NCI-H446 (cell line): ENCODE data around the gene BNIP1.
"Not testable (repeated sequence)": the region's sequence is repeated elsewhere in the genome, so short reads cannot be mapped to it uniquely, and the experiment has no call there.

ENCODE experiments used
- DNase-seq, 2 experiments: peaks; one replicate each; lab custom pipeline; 2025; lab: John Stamatoyannopoulos, UW

BNIP1 gene, protein sequence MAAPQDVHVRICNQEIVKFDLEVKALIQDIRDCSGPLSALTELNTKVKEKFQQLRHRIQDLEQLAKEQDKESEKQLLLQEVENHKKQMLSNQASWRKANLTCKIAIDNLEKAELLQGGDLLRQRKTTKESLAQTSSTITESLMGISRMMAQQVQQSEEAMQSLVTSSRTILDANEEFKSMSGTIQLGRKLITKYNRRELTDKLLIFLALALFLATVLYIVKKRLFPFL

DNA sequence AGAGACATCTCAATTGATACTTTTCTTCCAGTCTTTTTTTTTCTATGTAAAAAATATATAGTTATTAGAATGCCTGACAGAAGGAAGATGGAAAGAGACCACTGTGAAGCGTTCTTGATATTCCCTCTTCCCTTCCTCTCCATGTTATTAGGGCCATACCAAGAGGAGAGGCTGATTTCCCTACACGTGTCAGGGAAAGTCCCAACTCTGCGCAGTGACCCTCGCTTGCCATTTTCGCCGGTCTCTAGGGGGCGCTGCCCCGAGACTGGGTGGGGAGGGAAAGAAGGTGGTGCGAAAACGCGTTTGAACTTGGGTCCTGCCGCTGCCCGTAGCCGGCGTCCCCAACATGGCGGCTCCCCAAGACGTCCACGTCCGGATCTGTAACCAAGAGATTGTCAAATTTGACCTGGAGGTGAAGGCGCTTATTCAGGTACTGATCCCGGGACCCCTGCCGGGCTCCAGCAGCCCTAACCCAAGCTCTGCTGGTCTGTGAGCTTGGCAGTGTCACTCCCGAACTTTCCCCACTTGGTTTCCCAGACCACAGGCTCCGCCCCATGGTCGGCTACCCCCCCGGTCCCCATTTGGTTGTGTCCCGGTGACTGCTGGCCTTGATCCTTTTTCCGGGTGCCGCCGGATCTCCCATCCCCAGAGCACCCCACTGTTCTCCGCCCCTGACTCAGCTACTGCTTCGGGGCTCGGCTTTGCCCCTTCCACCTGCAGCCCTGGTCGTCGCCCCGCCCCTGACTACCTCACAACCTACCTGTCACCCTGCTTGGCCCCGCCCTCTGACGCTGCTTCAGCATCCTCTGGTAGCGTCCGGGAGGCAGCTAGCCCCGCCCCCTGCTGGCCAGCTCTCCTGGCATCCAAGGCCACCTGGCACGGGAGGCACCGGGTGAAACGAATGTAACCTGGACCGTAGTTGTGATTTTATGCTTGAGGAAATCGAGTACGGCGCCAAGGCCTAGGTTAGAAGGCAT, at the start of gene BNIP1:
Gene BNIP1 (plus strand): TSS at position 332 of the 977 bp plus-strand sequence. CDS start 15 bp downstream, at position 347.
- DNase-seq, result peak; percentile 86 to 94

GRCh38 chr5:173098787-173099186, 45.5 kb upstream of the BNIP1 start:
- DNase-seq, result no peak

DNA sequence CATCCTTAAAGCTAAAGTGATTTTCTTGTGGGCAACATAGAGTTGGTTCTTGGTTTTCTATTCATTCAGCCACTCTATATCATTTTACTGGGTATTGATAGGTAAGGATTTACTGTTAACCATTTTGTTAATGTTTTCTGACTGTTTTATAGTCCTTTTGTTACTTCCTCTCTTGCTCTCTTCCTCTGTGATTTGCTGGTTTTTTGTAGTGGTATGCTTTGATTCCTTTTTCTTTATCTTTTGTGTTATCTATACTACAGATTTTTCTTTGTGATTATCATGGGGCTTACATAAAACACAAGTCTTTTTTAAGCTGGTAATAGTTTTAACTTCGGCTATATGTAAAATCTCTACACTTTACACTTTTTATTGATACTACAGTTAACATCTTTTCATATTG, 44.9 kb upstream of the BNIP1 start:
- no peak for DNase-seq

GRCh38 chr5:173101245-173101644, 43.1 kb upstream of the BNIP1 start:
- no peak for DNase-seq

DNA sequence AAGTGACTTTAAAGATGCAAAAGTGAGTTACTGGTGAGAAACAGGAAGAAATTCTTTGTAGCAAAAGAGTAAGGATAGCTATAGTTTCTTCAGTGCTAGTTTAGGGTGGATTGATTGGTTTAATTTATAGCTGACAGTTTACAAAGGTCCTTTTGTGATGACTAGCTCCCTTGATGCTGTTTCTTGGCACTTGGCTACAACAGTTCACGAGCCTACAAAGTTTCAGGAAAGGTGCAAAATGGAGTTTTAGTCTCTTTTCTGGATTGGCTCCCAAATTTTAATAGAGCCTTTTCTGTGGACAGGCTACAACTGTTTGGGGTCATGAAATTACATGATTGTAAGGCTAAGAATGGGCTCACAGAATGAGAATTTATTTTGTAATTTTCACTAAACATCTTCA, 40.9 kb upstream of the BNIP1 start:
- no peak for DNase-seq

DNA sequence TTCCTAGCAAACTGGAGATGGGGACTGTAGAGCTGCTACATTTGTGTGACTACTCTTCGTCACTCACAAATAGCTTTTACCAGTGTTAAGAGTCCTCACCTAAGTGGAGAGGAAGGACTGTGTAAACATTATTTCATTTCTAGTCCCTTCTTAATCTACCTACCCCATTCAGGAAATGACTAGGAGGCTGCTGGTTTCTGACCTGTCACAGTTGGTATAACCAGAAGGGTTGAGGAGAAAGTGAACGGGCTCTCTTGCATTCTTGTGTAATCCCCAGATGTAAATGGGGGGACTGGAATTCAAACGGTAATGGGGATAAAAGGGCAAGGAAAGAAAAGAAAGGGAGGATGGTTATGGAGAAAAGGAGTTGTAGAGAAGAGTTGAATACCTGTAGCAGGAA, 35.4 kb upstream of the BNIP1 start:
- no peak for DNase-seq

DNA sequence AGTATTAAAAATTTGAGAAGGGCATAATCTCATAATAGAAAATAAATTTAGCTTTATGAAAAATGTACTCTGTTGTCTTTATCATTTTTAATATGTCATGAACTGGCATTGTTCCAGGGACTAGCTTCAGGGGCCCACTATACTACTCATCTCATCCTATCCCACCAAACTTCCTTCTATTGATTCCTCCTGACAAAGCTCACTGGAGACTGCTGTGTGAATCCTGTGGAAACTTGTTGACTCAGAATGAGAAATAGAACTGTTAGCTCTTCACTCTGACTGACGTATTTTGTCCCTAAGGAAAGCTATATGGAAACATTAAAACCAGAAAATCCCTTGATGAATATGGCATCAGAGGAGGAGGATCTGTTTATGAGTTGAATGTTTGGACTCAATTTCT, 29.8 kb upstream of the BNIP1 start:
- DNase-seq, result no peak

GRCh38 chr5:173119719-173120118, 24.6 kb upstream of the BNIP1 start:
- DNase-seq, result no peak

DNA sequence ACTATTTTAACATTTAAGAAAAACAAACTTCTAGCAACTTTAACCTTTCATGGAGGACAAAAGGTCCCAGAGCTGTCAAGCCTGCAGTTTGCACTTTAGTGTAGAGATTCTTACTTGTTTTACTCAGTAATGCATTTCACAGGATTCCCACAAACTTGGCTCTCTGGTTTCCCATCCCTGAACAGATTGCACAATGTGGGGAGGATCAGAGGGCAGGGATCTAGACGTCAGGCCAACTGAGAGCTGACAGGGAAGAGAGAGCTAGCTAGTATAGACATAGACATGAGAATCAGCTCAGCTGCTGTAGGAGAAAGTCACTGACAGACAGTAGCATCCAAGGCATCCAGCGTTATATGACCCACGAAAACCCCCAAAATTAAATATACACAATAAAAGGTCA, 20.9 kb upstream of the BNIP1 start:
- no peak for DNase-seq

- DNase-seq, result not testable (repeated sequence)
These were observed 12.2 kb upstream of the BNIP1 start for GRCh38 chr5:173132166-173132565.

GRCh38 chr5:173138707-173139106, 5.6 kb upstream of the BNIP1 start:
- DNase-seq, result no peak

DNA sequence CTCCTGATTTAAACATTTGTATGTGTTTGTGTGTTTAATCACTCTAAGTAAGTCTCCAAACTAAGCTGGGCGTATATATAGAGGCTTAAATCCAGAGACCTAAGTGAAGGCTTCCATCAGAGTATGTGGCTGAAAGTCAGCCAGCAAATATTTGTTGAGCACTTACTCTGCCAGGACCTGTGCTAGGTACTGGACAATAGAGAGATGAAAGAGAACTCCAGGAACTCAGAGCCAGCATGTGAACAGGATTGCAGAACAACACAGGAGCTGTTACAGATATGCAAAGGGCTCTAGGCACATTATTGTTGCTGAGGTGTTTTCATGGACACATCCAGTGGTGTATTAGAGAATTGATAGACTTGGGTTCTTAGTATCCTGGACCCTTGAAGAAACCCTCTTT, 4.7 kb upstream of the BNIP1 start:
- DNase-seq, result no peak

DNA sequence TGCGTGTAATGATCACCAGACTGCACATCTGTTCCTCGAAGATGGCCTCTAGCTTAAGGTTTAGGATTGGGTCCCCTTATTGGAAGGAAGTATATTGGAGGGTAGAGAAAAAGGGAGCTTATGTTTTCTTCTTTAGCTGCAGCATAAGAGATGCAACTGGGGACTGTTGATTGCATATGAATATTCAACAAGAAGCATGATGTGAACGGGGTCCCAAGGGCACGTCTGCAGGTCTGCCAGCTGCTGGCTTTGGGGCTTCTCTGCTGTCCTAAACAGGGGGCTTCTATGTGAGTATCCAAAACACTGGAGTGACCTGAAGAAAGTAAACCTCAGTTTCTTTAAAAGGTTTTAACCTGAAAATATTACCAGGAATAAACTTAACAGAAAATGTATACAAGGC, 3.6 kb upstream of the BNIP1 start:
- DNase-seq, result no peak

GRCh38 chr5:173143567-173143966, 764 bp upstream of the BNIP1 start:
- no peak for DNase-seq

- no peak for DNase-seq
These were observed 4.0 kb downstream of the BNIP1 start for GRCh38 chr5:173148354-173148753.

DNA sequence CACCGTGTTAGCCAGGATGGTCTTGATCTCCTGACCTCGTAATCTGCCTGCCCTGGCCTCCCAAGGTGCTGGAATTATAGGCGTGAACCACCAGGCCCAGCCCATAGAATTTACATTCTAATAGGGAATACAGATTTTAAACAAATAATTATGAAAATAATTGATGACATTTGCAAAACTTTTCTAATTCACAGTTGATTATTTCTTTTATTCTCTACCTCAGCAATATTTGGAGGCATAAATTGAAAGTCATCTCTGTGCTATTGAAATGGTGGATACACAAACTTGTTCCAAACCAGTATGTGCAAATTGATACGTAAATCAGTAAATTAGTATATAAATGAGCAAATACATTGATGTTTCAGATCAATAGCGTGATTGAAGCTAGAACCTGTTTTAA, 8.2 kb downstream of the BNIP1 start:
- no peak for DNase-seq

GRCh38 chr5:173153842-173154241, 9.5 kb downstream of the BNIP1 start:
- DNase-seq, result no peak

- DNase-seq, result not testable (repeated sequence)
These were observed 10.3 kb downstream of the BNIP1 start for GRCh38 chr5:173154619-173155018.

GRCh38 chr5:173155912-173156311, 11.6 kb downstream of the BNIP1 start:
- no peak for DNase-seq

GRCh38 chr5:173158366-173158765, 14.0 kb downstream of the BNIP1 start:
- no peak for DNase-seq

GRCh38 chr5:173159256-173159655, 14.9 kb downstream of the BNIP1 start:
- DNase-seq, result no peak

DNA sequence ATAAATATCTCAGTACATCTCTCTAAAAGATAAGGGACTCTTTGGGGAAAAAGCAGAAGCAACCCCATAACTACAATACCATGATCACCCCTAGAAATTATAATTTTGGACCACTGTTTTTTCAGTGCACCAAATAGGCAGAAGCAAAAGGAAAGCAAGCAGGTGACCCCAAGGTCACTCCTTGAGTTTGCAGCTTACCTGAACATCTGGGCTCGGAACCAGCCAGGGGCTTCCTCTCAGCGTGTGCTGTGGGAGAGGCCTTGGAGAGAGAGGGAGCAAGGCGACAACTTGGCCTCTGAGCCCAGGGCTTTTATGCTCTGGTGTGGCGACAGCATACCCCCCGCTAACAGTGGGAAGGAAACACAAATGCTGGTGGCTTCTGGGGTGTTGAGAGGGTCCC, 16.8 kb downstream of the BNIP1 start:
- DNase-seq, result no peak

GRCh38 chr5:173163219-173163618, 18.9 kb downstream of the BNIP1 start:
- DNase-seq, result no peak
